Fibroblast of the aortic adventitia (primary cell): ENCODE data around the gene BRCC3. TPM values are rescaled to one million over a fixed set of nuclear protein-coding genes. Genes with fewer than 3 reads are reported as not detected.

Source experiments
- DNase-seq: peaks from one replicate; pipeline ENCODE4 v3.0.0-alpha.2; 2010; ENCODE audit warnings: low read depth
- H3K4me3 ChIP-seq: 2 replicates; pipeline ENCODE4 v1.5.1; 2011; ENCODE audit warnings: low read depth, mild to moderate bottlenecking, control low read depth, low read length, moderate library complexity
- total RNA-seq: library from RNA; depleted of rRNA; stranded (reverse); fragments of >200 nt; gene quantifications from 2 replicates; pipeline ENCODE4 v1.2.3, GENCODE V29; 2012; ENCODE audit warnings: low replicate concordance
- TF ChIP-seq, protein P1 (sequence below): IDR thresholded peaks from 2 replicates; pipeline ENCODE4 v1.5.1; 2011; ENCODE audit warnings: mild to moderate bottlenecking, low read length, control low read depth, inconsistent platforms; ENCODE audit not compliant: insufficient read depth

The BRCC3 gene
- total RNA-seq, 1 donor = 17.4 TPM

DNA sequence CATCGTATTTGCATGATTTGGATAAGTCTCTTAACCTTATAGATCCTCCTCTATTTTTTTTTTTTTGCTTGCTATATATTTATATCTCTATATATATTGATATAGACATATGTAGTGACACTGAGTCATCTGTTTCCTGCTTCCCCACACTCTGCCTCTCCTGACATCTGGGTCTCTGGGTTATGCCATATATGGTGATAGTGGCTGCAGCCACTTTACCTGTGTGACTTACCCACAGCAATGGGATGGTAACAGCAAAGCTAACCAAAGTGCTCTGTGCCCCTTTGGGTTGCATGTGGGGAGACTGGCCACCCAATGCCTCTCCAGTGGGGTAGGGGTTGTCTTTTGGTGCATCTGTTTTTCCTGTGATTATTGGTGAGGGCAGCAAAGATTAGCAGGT is 14.8 kb upstream of the BRCC3 start:
- no peak for DNase-seq
- TF ChIP-seq, protein P1, sequence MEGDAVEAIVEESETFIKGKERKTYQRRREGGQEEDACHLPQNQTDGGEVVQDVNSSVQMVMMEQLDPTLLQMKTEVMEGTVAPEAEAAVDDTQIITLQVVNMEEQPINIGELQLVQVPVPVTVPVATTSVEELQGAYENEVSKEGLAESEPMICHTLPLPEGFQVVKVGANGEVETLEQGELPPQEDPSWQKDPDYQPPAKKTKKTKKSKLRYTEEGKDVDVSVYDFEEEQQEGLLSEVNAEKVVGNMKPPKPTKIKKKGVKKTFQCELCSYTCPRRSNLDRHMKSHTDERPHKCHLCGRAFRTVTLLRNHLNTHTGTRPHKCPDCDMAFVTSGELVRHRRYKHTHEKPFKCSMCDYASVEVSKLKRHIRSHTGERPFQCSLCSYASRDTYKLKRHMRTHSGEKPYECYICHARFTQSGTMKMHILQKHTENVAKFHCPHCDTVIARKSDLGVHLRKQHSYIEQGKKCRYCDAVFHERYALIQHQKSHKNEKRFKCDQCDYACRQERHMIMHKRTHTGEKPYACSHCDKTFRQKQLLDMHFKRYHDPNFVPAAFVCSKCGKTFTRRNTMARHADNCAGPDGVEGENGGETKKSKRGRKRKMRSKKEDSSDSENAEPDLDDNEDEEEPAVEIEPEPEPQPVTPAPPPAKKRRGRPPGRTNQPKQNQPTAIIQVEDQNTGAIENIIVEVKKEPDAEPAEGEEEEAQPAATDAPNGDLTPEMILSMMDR = no peak
- no peak overlapping the region for H3K4me3 ChIP-seq

DNA sequence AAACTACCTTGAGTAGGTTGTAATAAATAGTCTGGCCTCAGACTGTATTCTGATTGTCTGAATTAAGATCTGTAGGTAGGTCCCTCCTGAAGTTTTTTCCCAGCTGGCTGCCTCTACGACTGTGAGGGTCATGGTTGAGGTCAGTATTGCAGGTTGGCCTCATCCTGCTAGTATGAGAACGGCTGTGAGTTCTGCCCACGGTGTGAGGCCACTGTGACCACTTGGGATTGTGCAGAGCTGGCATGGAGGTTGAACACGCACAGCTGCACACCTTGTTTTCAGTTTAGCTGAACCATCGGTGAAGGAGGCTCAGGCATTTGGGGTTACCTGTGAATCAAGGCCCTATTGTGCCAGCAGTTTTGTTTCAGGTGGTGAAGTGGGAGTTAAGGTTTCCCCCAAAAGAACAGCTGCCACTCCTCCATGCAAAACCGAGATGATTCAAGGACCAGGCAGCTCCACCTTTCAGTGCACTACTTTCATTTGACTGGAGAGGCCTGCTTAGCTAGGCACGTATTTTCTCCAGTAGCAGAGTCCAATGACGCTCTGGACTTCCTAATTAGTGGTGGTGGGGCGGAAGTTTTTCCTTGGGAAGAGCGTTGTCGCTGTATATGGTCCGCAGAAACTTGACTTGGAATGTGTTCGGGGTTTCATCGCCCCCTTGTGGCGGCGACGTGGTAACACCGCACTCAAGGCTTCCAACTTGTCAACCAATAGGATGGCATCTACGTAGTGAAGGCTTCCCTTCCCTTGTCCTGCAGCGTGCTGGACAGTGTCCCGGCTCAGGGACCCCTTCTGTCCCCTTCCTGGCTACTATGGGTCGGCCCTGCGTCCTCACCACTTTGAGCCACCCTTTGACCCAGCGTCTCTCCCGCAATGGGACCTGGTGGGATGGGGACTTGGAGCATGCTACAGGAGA is 14.2 kb upstream of the BRCC3 start:
- peak; percentile 76 for DNase-seq
- TF ChIP-seq, protein P1 = peak; percentile 66
- peak overlapping the region; percentile 13 for H3K4me3 ChIP-seq

DNA sequence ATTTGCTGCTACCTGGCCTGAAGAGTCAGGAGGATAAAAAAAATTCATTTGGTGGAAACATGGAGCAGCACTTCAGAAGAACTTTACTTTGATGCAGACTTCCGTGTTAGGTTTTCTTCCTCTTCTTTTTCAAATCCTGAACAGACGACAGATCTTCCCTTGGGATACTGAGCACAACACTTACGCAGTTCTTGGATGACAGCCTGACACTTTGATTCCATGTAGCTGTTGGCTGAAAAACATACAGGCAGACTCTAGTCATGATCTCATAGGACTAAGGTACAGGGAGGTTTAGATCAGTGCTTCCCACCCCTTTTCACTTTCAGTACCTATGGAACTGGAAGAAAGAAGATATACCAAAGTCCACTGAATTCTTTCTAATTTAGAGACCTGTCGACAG is 9.5 kb upstream of the BRCC3 start:
- no peak overlapping the region for H3K4me3 ChIP-seq
- DNase-seq = peak; percentile 22
- TF ChIP-seq, protein P1 = no peak

DNA sequence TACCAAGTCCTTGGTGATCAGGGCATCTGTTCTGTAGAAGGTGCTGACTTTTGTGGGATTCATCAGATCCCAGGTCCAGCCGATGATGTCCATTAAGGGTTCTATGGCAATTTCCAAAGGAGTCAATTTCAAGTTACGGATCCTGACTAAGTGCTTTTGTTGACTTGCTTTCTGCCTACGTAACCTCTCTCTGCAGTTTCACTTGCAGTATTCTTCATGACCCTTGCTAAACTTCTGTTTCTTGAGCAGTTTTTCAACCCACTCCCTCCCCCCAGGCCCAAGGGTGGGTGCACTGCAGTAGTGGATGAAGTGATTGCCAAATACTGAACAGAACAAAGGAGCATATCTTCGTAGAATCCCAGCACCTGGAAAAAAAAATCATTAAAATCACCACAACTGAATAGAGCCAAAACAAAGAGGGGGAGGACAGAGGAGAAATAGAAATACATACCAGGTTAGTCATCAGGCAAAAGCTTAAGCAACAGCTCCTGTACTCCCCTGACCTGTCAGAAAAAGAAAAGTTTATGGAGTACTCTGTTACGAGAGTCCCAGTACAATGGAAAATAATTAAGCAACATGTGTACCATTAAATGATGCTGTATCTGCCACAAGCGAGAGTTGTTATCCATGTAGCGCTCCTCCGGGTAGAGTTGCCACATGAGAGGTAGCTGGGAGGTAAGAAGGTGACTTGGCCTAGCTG is 6.1 kb upstream of the BRCC3 start:
- no peak overlapping the region for H3K4me3 ChIP-seq
- TF ChIP-seq, protein P1 = no peak
- peak; percentile 43 for DNase-seq

DNA sequence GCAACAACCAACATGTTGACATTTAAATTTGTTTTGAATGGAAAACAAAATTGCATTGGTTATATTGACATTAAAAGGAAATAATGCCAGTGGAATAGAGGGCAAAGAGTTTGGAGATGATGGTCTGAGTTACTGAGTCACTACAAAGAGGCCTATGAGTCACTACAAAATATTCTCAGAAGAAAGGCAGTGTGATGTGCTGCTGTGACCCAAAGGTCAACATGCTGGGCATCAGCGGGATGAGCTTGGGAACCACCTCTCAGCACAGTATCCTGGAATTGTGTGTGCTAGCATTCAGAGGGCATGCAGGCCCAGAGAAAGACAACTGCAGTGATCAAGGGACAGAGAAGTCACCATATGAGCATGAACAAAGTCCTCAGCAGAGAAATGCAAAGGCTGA is 3.1 kb upstream of the BRCC3 start:
- DNase-seq = peak; percentile 38
- H3K4me3 ChIP-seq = no peak overlapping the region
- TF ChIP-seq, protein P1 = no peak

DNA sequence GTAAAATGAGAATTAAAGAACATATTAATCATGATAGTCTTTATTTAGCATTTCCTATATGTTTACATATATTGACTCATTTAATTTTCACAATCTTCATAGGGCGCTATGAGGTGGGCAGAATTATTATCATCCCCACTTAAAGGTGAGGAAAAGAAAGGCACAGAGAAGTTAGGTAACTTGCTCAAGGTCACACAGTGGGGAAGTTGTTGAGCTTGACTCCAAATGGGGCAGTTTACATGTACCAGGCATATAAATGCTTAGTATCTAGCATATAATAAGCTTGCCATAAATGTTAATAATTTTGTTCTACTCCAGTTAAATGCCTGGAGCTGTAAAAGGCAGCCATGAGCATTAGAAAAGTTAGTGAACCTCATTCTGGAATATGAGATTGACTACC is 1.9 kb upstream of the BRCC3 start:
- DNase-seq = no peak
- TF ChIP-seq, protein P1 = no peak
- peak overlapping the region; percentile 23 for H3K4me3 ChIP-seq
